ENCODE results near the gene INF2. TPM values are rescaled to one million over a fixed set of nuclear protein-coding genes. Genes with fewer than 3 reads are reported as not detected.
A peak's percentile ranks its signal among the peaks of the same experiment; 100 is the strongest.

INF2 gene
- total and polyA plus RNA-seq, 9 of the 15 experiments (the other 6 are each of a cell fraction or from before 2014, with no cell fraction given) = 0.56 to 31.3 (median 7.8) TPM

DNA sequence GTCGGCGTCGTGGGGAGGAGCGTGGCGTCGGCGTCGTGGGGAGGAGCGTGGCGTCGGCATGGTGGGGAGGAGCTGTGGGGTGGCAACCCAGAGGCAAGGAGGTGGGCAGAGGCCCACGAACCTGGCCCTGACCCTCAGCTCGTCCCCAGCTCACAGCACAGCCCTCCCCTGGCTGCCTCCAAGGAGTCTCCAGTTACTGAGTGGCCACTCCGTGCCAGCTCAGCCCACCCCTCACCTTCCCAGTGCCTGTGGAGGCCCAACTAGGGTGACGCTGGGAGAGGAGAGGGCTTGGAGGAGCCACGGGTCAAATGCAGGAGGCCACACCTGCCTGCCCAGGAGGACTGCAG is 40.4 kb downstream of the INF2 start (continued):
- TF ChIP-seq, protein P1, sequence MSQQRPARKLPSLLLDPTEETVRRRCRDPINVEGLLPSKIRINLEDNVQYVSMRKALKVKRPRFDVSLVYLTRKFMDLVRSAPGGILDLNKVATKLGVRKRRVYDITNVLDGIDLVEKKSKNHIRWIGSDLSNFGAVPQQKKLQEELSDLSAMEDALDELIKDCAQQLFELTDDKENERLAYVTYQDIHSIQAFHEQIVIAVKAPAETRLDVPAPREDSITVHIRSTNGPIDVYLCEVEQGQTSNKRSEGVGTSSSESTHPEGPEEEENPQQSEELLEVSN (IDR thresholded peaks at IDR 0.05; ENCODE audit: borderline replicate concordance in 1 of 2, extremely low read depth in 1 of 2, insufficient read depth in 1 of 2, insufficient read length in 1 of 2, low read depth in 1 of 2, low read length in 1 of 2, poor library complexity in 1 of 2, severe bottlenecking in 1 of 2) = peak; percentile 11 to 33
- TF ChIP-seq ZNF696 (CRISPR knock-in tag; conservative IDR thresholded peaks at IDR 0.05) (no peak), ZBTB1 (CRISPR knock-in tag; IDR thresholded peaks at IDR 0.05; ENCODE audit: borderline replicate concordance, low read depth) (no peak; the same call in 1 of the 2 replicates), MYC (IDR thresholded peaks at IDR 0.05; ENCODE audit: low read depth, low read length) (no peak), MYC (CRISPR knock-in tag; IDR thresholded peaks at IDR 0.05; ENCODE audit: borderline replicate concordance, low read depth) (no peak), ARNT (IDR thresholded peaks at IDR 0.05) (no peak), HMGN3 (IDR thresholded peaks at IDR 0.05; ENCODE audit: borderline replicate concordance, extremely low read depth, insufficient read length, low read depth, low read length) (no peak), ESRRA (IDR thresholded peaks at IDR 0.05; ENCODE audit: borderline replicate concordance, low read depth) (no peak), MAFG (tag; conservative IDR thresholded peaks at IDR 0.05) (no peak), BRF1 (IDR thresholded peaks at IDR 0.05; ENCODE audit: borderline replicate concordance, extremely low read depth, insufficient read length) (no peak), HMG20B (CRISPR knock-in tag; IDR thresholded peaks at IDR 0.05) (no peak), MTA3 (IDR thresholded peaks at IDR 0.05; ENCODE audit: borderline replicate concordance) (no peak), ZFX (CRISPR knock-in tag; IDR thresholded peaks at IDR 0.05) (peak; percentile 69), ZNF584 (CRISPR knock-in tag; IDR thresholded peaks at IDR 0.05; ENCODE audit: low read depth) (no peak), ZBTB7A (IDR thresholded peaks at IDR 0.05; ENCODE audit: borderline replicate concordance, control insufficient read depth, low read depth, low read length) (peak; percentile 54; the same call in 1 of the 2 replicates), KDM2B (CRISPR knock-in tag; IDR thresholded peaks at IDR 0.05) (no peak), ZC3H8 (IDR thresholded peaks at IDR 0.05) (no peak), ZNF197 (CRISPR knock-in tag; IDR thresholded peaks at IDR 0.05; ENCODE audit: low read depth) (no peak), TOE1 (IDR thresholded peaks at IDR 0.05; ENCODE audit: borderline replicate concordance) (no peak), TOE1 (CRISPR knock-in tag; IDR thresholded peaks at IDR 0.05; ENCODE audit: borderline replicate concordance, low read depth) (no peak), SNIP1 (IDR thresholded peaks at IDR 0.05; ENCODE audit: low read depth) (no peak), HNRNPH1 (optimal IDR thresholded peaks at IDR 0.05; ENCODE audit: low read depth, low read length) (no peak), POLR2H (tag; IDR thresholded peaks at IDR 0.05; ENCODE audit: low read depth) (no peak), FOXA3 (CRISPR knock-in tag; conservative IDR thresholded peaks at IDR 0.05 in 1 of 2, IDR thresholded peaks at IDR 0.05 in 1 of 2) (peak in 1 of 2 experiments; percentile 5; a peak in 1 of 4 replicates)
- TF ChIP-seq, protein P2, sequence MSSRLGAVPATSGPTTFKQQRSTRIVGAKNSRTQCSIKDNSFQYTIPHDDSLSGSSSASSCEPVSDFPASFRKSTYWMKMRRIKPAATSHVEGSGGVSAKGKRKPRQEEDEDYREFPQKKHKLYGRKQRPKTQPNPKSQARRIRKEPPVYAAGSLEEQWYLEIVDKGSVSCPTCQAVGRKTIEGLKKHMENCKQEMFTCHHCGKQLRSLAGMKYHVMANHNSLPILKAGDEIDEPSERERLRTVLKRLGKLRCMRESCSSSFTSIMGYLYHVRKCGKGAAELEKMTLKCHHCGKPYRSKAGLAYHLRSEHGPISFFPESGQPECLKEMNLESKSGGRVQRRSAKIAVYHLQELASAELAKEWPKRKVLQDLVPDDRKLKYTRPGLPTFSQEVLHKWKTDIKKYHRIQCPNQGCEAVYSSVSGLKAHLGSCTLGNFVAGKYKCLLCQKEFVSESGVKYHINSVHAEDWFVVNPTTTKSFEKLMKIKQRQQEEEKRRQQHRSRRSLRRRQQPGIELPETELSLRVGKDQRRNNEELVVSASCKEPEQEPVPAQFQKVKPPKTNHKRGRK (tag; IDR thresholded peaks at IDR 0.05) = no peak
- TF ChIP-seq, protein P3, sequence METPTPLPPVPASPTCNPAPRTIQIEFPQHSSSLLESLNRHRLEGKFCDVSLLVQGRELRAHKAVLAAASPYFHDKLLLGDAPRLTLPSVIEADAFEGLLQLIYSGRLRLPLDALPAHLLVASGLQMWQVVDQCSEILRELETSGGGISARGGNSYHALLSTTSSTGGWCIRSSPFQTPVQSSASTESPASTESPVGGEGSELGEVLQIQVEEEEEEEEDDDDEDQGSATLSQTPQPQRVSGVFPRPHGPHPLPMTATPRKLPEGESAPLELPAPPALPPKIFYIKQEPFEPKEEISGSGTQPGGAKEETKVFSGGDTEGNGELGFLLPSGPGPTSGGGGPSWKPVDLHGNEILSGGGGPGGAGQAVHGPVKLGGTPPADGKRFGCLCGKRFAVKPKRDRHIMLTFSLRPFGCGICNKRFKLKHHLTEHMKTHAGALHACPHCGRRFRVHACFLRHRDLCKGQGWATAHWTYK (CRISPR knock-in tag; IDR thresholded peaks at IDR 0.05) = no peak

Data from K562 (cell line).